Body of pancreas (tissue), 4 donors: ENCODE data around the gene TXNDC16.

Experiments used
- CTCF ChIP-seq, 7 experiments: fragments of 450-650 bp in 4 of 7; fragments of 200-600 bp in 3 of 7; sonication (generic) in 3 of 7; IDR thresholded peaks; one replicate each; pipeline ENCODE4 v1.5.1; 2016 to 2019; ENCODE audit warnings: antibody characterized with exemption in 7 of 7
- POLR2A ChIP-seq, 3 donors: fragments of 450-650 bp; IDR thresholded peaks; one replicate each; pipeline ENCODE4 v1.6.1; 2016; ENCODE audit warnings: antibody characterized with exemption in 3 of 3, mild to moderate bottlenecking in 2 of 3

GRCh38 chr14:52473557-52473956, 78.7 kb downstream of the TXNDC16 start:
- peak in 6 of 7 experiments; percentile 5 to 34 (median 20) for TF ChIP-seq CTCF (IDR thresholded peaks at IDR 0.05)
- no peak for TF ChIP-seq POLR2A (IDR thresholded peaks at IDR 0.05)
